B cell (primary cell): ENCODE measurements around the gene CASP12. TPM values are rescaled to one million over a fixed set of nuclear protein-coding genes. Genes with fewer than 3 reads are reported as not detected.
A peak's percentile ranks its signal among the peaks of the same experiment; 100 is the strongest.

Source experiments
- ATAC-seq: fragments of 200-7000 bp; cut with Tn5 transposase; one replicate; pipeline ENCODE4 v1.10.0; 2021; ENCODE audit warnings: low read depth, mild to moderate bottlenecking, moderate number of reproducible peaks, moderate library complexity
- CTCF ChIA-PET: fragments of 350-600 bp; sonication (Branson Sonifier 250); formaldehyde crosslinking; loops from one replicate; lab custom pipeline; 2021; ENCODE audit warnings: antibody characterized with exemption, inconsistent platforms; lab: Charles Lee
- POLR2A ChIA-PET: fragments of 350-600 bp; sonication (Branson Sonifier 250); formaldehyde crosslinking; loops from one replicate; lab custom pipeline; 2021; ENCODE audit warnings: antibody characterized with exemption; lab: Charles Lee
- DNase-seq: peaks from one replicate; pipeline ENCODE4 v3.0.0; 2013
- H2AFZ ChIP-seq: 2 replicates; pipeline ENCODE4 v1.6.1; 2012; ENCODE audit warnings: mild to moderate bottlenecking, low read depth, low read length; ENCODE audit not compliant: insufficient read depth, poor library complexity, severe bottlenecking
- H3K27ac ChIP-seq, 2 donors: 1 replicate in 1 of 2; 2 replicates in 1 of 2; pipeline ENCODE4 v1.5.1; 2012 to 2013; ENCODE audit warnings: low read length in 2 of 2, mild to moderate bottlenecking in 2 of 2, moderate library complexity in 1 of 2
- H3K27me3 ChIP-seq, 4 experiments: fragments of 200-600 bp in 1 of 4; sonication (generic) in 1 of 4; replicated peaks in 1 of 4; 1 replicate in 2 of 4; 2 replicates in 2 of 4; pipeline versions ENCODE4 v1.6.1 to v1.7.0; 2013 to 2016; ENCODE audit warnings: low read length in 3 of 4, mild to moderate bottlenecking in 2 of 4, mixed read lengths in 1 of 4, moderate library complexity in 1 of 4; ENCODE audit not compliant: insufficient read depth in 4 of 4, control insufficient read depth in 3 of 4; ENCODE audit errors: control extremely low read depth in 1 of 4
- H3K36me3 ChIP-seq, 2 experiments: replicated peaks in 1 of 2; 1 replicate in 1 of 2; 2 replicates in 1 of 2; pipeline versions ENCODE4 v1.6.1 to v1.7.1; 2013; ENCODE audit warnings: low read length in 1 of 2; ENCODE audit not compliant: insufficient read depth in 2 of 2, control insufficient read depth in 1 of 2; ENCODE audit errors: control extremely low read depth in 1 of 2, extremely low read depth in 1 of 2
- H3K4me1 ChIP-seq, 2 donors: fragments of 200-600 bp in 1 of 2; sonication (generic) in 1 of 2; 1 replicate in 1 of 2; 2 replicates in 1 of 2; pipeline versions ENCODE4 v1.5.1 to v1.6.1; 2013 to 2017; ENCODE audit warnings: low read length in 2 of 2; ENCODE audit not compliant: control insufficient read depth in 2 of 2, insufficient read depth in 2 of 2
- H3K4me2 ChIP-seq: replicated peaks from 2 replicates; pipeline ENCODE3; 2012; ENCODE audit warnings: mild to moderate bottlenecking, low read depth, low read length; ENCODE audit not compliant: poor library complexity, severe bottlenecking
- H3K4me3 ChIP-seq, 5 experiments: fragments of 200-600 bp in 1 of 5; sonication (generic) in 1 of 5; 1 replicate in 3 of 5; 2 replicates in 2 of 5; pipeline versions ENCODE4 v1.5.1 to v1.7.0; 2011 to 2016; ENCODE audit warnings: low read length in 4 of 5, mild to moderate bottlenecking in 4 of 5, low read depth in 2 of 5, control low read depth in 1 of 5, moderate library complexity in 1 of 5; ENCODE audit not compliant: insufficient read depth in 1 of 5; ENCODE audit errors: control extremely low read depth in 1 of 5, extremely low read depth in 1 of 5
- H3K79me2 ChIP-seq: fragments of 200-600 bp; sonication (generic); one replicate; pipeline ENCODE4 v1.6.0; 2016; ENCODE audit warnings: low read length; ENCODE audit not compliant: control insufficient read depth, insufficient read depth
- H3K9ac ChIP-seq: fragments of 200-600 bp; sonication (generic); 2 replicates; pipeline ENCODE4 v1.6.1; 2017; ENCODE audit warnings: mild to moderate bottlenecking, low read length, moderate library complexity
- H3K9me3 ChIP-seq, 3 donors: one replicate each; pipeline versions ENCODE4 v1.6.1 to v1.7.1; 2013; ENCODE audit warnings: low read length in 2 of 3; ENCODE audit not compliant: control insufficient read depth in 2 of 3, insufficient read depth in 1 of 3; ENCODE audit errors: control extremely low read depth in 1 of 3
- H4K20me1 ChIP-seq: 2 replicates; pipeline ENCODE4 v1.6.0; 2012; ENCODE audit warnings: mild to moderate bottlenecking, low read length; ENCODE audit not compliant: insufficient read depth, control insufficient read depth, poor library complexity, severe bottlenecking
- H3K27ac Mint-ChIP-seq: one replicate; pipeline ENCODE4 v1.8.0; 2021; ENCODE audit warnings: mixed read lengths
- H3K27me3 Mint-ChIP-seq: one replicate; pipeline ENCODE4 v1.8.0; 2021; ENCODE audit warnings: mixed read lengths
- H3K4me1 Mint-ChIP-seq: one replicate; pipeline ENCODE4 v1.8.0; 2021; ENCODE audit warnings: mixed read lengths
- H3K4me3 Mint-ChIP-seq: one replicate; pipeline ENCODE4 v1.8.0; 2021; ENCODE audit warnings: mixed read lengths
- H3K9me3 Mint-ChIP-seq: one replicate; pipeline ENCODE4 v1.8.0; 2022; ENCODE audit warnings: mixed read lengths; ENCODE audit not compliant: insufficient read depth
- CTCF ChIP-seq: fragments of 200-600 bp; IDR thresholded peaks from one replicate; pipeline ENCODE4 v1.8.0; 2022; ENCODE audit warnings: antibody characterized with exemption, mild to moderate bottlenecking
- EZH2 ChIP-seq: IDR thresholded peaks from 2 replicates; pipeline ENCODE4 v1.6.1; 2012; ENCODE audit warnings: borderline replicate concordance, low read depth, mild to moderate bottlenecking, moderate library complexity, low read length; ENCODE audit not compliant: insufficient read depth, poor library complexity, severe bottlenecking
- WGBS: methylation state at CpG from one replicate; pipeline ENCODE4 v1.1.5; 2013; ENCODE audit warnings: missing lambda C conversion rate; ENCODE audit not compliant: insufficient coverage; 5-methylcytosine and 5-hydroxymethylcytosine counted together
- intact Hi-C: fragments of 100-400 bp; cut with micrococcal nuclease; formaldehyde crosslinking; loops from one replicate; pipeline ENCODE4 v1.10.0; 2022
- polyA plus RNA-seq: library from polyadenylated mRNA; depleted of rRNA; stranded (reverse); fragments of >200 nt; gene quantifications from 2 replicates; pipeline ENCODE4 v1.2.3, GENCODE V29; 2012
- total RNA-seq, 2 donors: library from RNA; stranded (reverse); fragments of 120-200 nt in 1 of 2; gene quantifications; 1 replicate in 1 of 2; 2 replicates in 1 of 2; pipeline versions ENCODE4 v1.2.3 to v1.2.4, GENCODE V29; 2013 to 2022

The CASP12 gene
- total and polyA plus RNA-seq, 2 donors (not counting 1 experiment from before 2014, with no cell fraction given): 0.09 TPM; not detected in 1

GRCh38 chr11:104907521-104908185 is 9.4 kb upstream of the CASP12 start:
- 60% methylated on average over 4 of the region's 7 CpGs for WGBS
- TF ChIP-seq CTCF: no peak
- H3K4me2 ChIP-seq: peak overlapping the region; percentile 11
- no peaks in the 10 kb centered on the region for H4K20me1 ChIP-seq
- ATAC-seq: no peak
- H3K27me3 ChIP-seq: no peaks in the 10 kb centered on the region
- Mint-ChIP-seq H3K4me3 (no peak overlapping the region), H3K27me3 (no peaks in the 10 kb centered on the region), H3K27ac (no peak overlapping the region), H3K4me1 (peaks cover 7% of the 10 kb centered on the region), H3K9me3 (no peaks in the 10 kb centered on the region)
- POLR2A ChIA-PET: no interaction called here
- H3K79me2 ChIP-seq: peaks cover 27% of the 10 kb centered on the region
- no peak overlapping the region for H3K4me3 ChIP-seq
- H2AFZ ChIP-seq: peak overlapping the region; percentile 53
- intact Hi-C loops: no loop called here
- CTCF ChIA-PET: no interaction called here
- no peak overlapping the region for H3K27ac ChIP-seq
- H3K9ac ChIP-seq: peak overlapping the region; percentile 21
- H3K9me3 ChIP-seq: no peaks in the 10 kb centered on the region
- H3K36me3 ChIP-seq: no peaks in the 10 kb centered on the region
- peaks cover 0 to 10% of the 10 kb centered on the region in 2 donors for H3K4me1 ChIP-seq
- no peak for DNase-seq

- H3K4me2 ChIP-seq: no peak overlapping the region
- ChIA-PET POLR2A (no interaction called here), CTCF (no interaction called here)
- 94% methylated on average over 2 of the region's 4 CpGs for WGBS
- H3K36me3 ChIP-seq: no peaks in the 10 kb centered on the region
- ATAC-seq (no peak), DNase-seq (no peak)
- H3K4me1 ChIP-seq: peaks cover 0 to 13% of the 10 kb centered on the region in 2 donors
- Mint-ChIP-seq H3K27ac (no peak overlapping the region), H3K27me3 (no peaks in the 10 kb centered on the region), H3K4me1 (peaks cover 19% of the 10 kb centered on the region), H3K4me3 (no peak overlapping the region), H3K9me3 (no peaks in the 10 kb centered on the region)
- no peaks in the 10 kb centered on the region for H4K20me1 ChIP-seq
- no peak overlapping the region for H2AFZ ChIP-seq
- no peak overlapping the region for H3K9ac ChIP-seq
- H3K79me2 ChIP-seq: peaks cover 9% of the 10 kb centered on the region
- intact Hi-C loops: no loop called here
- no peaks in the 10 kb centered on the region for H3K9me3 ChIP-seq
- H3K27ac ChIP-seq: no peak overlapping the region
- no peaks in the 10 kb centered on the region for H3K27me3 ChIP-seq
- TF ChIP-seq CTCF: no peak
- no peak for TF ChIP-seq EZH2
- H3K4me3 ChIP-seq: no peak overlapping the region
Measured at GRCh38 chr11:104905271-104905670, 7.0 kb upstream of the CASP12 start.
